Fibroblast of villous mesenchyme (primary cell): ENCODE measurements around the gene RAB6B. TPM values are rescaled to one million over a fixed set of nuclear protein-coding genes. Genes with fewer than 3 reads are reported as not detected.

Source experiments
- DNase-seq: peaks from one replicate; pipeline ENCODE4 v3.0.0-alpha.2; 2010; ENCODE audit warnings: low read depth
- H3K4me3 ChIP-seq: 2 replicates; pipeline ENCODE4 v1.5.1; 2011; ENCODE audit warnings: low read depth, mild to moderate bottlenecking, low read length
- total RNA-seq: library from RNA; depleted of rRNA; stranded (reverse); fragments of >200 nt; gene quantifications from 2 replicates; pipeline ENCODE4 v1.2.3, GENCODE V29; 2012
- TF ChIP-seq, protein P1 (sequence below): IDR thresholded peaks from 2 replicates; pipeline ENCODE4 v1.5.1; 2012; ENCODE audit warnings: low read depth, mild to moderate bottlenecking, low read length; ENCODE audit not compliant: insufficient read depth

The RAB6B gene
- total RNA-seq, 1 donor = 0.86 TPM

DNA sequence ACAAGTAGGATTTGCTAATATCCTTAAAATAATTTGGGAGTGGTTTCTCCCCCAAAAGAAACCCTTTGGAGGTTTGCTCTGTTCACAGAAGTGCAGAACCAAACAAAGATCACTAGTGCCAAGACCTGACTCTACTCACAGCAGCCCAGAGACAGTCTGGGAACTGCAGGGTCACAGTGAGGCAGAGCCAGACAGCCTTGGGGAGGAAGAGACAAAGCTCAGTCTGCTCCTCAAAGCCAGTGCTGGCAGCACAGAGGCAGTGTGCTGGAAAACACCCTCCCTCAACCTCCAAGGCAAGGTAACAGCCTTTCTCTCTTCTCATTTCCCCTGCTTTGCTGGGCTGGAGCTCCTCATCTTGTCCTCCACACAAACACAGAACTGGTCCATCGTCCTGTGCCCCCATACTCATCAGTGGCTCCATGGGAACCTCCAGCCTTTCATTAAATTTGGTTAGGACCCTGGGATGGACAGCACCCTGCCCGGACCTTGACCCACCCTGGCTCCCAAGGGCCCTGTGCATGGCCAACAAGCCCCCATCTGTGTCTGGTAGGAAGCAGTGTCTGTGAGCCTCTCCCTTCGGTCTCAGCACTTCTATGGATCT, 12.6 kb downstream of the RAB6B start:
- DNase-seq = no peak
- H3K4me3 ChIP-seq = no peak overlapping the region
- TF ChIP-seq, protein P1, sequence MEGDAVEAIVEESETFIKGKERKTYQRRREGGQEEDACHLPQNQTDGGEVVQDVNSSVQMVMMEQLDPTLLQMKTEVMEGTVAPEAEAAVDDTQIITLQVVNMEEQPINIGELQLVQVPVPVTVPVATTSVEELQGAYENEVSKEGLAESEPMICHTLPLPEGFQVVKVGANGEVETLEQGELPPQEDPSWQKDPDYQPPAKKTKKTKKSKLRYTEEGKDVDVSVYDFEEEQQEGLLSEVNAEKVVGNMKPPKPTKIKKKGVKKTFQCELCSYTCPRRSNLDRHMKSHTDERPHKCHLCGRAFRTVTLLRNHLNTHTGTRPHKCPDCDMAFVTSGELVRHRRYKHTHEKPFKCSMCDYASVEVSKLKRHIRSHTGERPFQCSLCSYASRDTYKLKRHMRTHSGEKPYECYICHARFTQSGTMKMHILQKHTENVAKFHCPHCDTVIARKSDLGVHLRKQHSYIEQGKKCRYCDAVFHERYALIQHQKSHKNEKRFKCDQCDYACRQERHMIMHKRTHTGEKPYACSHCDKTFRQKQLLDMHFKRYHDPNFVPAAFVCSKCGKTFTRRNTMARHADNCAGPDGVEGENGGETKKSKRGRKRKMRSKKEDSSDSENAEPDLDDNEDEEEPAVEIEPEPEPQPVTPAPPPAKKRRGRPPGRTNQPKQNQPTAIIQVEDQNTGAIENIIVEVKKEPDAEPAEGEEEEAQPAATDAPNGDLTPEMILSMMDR = no peak

DNA sequence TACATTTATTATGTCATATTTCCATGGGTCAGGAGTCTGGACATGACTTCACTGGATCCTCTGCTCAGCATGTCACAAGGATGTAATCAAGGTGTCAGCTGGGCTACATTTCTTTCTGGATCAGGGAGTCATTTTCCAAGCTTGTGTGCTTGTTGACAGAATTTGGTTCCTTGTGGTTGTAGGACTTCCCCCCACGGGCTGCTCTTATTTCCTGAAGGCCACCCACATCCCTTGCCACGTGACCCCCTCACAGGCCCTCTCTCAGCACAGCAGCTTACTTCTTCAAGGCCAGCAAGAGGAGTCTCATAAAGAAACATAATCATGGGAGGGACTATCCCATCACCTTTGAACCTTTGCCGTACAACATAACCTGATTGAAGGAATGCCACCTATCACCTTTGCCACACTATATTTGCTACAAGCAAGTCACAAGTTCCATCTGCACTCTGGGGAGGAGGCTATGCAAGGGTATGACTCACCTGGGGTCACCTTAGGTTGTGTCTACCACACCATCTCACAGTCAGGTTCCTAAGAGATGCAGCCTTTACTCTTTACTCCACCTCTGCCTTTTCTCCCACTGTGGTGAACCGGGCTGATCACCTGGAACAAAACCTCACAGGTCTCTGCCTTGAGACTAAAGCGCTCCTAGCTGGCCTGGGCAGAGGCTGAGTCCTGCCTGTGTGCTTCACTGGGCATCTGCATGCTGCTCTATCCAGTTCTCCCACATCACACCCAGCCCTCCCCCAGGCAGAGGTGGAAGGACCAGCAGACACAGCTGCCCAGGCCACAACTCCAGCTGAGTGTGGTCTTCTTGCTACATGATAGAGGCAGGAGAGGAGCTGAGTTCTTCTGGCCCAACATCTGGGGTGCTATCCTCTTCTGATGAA, 13.5 kb downstream of the RAB6B start:
- no peak overlapping the region for H3K4me3 ChIP-seq
- no peak for DNase-seq
- TF ChIP-seq, protein P1 = no peak

DNA sequence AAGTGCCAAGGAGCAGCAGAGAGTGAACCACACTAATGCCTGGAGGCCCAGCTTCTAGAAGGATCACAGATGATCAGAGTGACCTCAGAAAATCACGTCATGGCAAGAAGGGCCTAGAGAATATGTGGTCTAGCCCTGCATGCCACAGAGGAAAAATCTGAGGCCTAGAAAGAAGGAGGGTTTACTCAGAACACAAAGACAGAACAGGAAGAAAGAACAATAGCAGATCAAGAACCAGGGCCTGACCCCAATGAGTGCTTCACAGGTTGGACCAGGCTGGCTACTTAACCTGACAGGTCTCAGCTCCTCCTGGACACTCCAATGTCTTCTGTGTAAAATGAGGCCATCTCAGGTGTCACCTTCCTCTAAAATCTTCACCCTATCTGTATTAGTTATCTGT, 14.2 kb downstream of the RAB6B start:
- TF ChIP-seq, protein P1 = no peak
- no peak for DNase-seq
- H3K4me3 ChIP-seq = no peak overlapping the region

- H3K4me3 ChIP-seq = no peak overlapping the region
- no peak for DNase-seq
- TF ChIP-seq, protein P1 = no peak
Measured at GRCh38 chr3:133880886-133881455, 14.7 kb downstream of the RAB6B start.

- no peak overlapping the region for H3K4me3 ChIP-seq
- DNase-seq = no peak
- TF ChIP-seq, protein P1 = no peak
Measured at GRCh38 chr3:133880287-133880686, 15.4 kb downstream of the RAB6B start.

DNA sequence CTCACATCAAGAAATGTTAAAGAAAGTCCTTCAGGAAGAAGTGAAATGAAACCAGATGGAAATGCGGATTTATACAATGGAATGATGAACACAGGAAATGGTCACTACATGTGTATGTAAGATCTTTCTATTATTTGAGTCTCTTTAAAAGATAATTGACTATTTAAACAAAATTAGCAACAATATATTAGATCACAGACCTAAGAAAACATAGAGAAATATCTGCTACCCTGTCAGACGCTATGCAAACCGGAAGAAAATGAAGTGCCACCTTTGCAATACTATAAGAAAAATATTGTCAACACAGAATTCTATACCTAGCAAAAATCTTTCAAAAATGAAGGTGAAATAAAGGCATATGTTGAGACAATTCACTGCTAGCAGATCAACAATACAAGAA, 17.2 kb downstream of the RAB6B start:
- no peak for DNase-seq
- TF ChIP-seq, protein P1 = no peak
- H3K4me3 ChIP-seq = no peak overlapping the region
